PC-9 (cell line): ENCODE data around the gene ENHO. TPM values are rescaled to one million over a fixed set of nuclear protein-coding genes. Genes with fewer than 3 reads are reported as not detected.

Experiments used
- BruUV-seq: library from RNA; stranded (reverse); fragments of 400-500 nt; replicated peaks from 2 replicates; lab custom pipeline; 2021; lab: Mats Ljungman, UMichigan
- CTCF ChIA-PET: fragments of 300-600 bp; sonication (Branson Sonifier 250); formaldehyde crosslinking; loops from one replicate; lab custom pipeline; 2022; ENCODE audit warnings: antibody characterized with exemption; lab: Charles Lee
- POLR2A ChIA-PET: fragments of 300-600 bp; sonication (Branson Sonifier 250); formaldehyde crosslinking; loops from one replicate; lab custom pipeline; 2022; ENCODE audit warnings: antibody characterized with exemption; ENCODE audit not compliant: unreplicated experiment; lab: Charles Lee
- DNase-seq, 2 experiments: peaks; one replicate each; pipeline versions ENCODE4 v3.0.0 to v3.0.0-alpha.2; 2015 to 2022; ENCODE audit warnings: mixed read lengths in 1 of 2
- H2AFZ ChIP-seq: fragments of 200-600 bp; sonication (generic); 2 replicates; pipeline ENCODE4 v1.8.1; 2017; ENCODE audit warnings: antibody characterized with exemption
- H3F3A ChIP-seq: fragments of 200-600 bp; sonication (generic); 2 replicates; pipeline ENCODE4 v1.8.1; 2017; ENCODE audit warnings: antibody characterized with exemption, mild to moderate bottlenecking, low read depth; ENCODE audit not compliant: insufficient read depth
- H3K27ac ChIP-seq: fragments of 200-600 bp; sonication (generic); 2 replicates; pipeline ENCODE4 v1.6.1; 2016; ENCODE audit warnings: mixed run types
- H3K27me3 ChIP-seq: fragments of 200-600 bp; sonication (generic); 2 replicates; pipeline ENCODE4 v1.6.1; 2016; ENCODE audit warnings: low read depth, mixed run types; ENCODE audit not compliant: insufficient read depth
- H3K36me3 ChIP-seq: fragments of 200-600 bp; sonication (generic); 2 replicates; pipeline ENCODE4 v1.6.1; 2016; ENCODE audit warnings: low read depth, mixed run types
- H3K4me1 ChIP-seq: fragments of 200-600 bp; sonication (generic); replicated peaks from 2 replicates; pipeline ENCODE4 v1.6.1; 2016; ENCODE audit warnings: mixed run types; ENCODE audit not compliant: insufficient read depth
- H3K4me2 ChIP-seq: fragments of 200-600 bp; sonication (generic); 2 replicates; pipeline ENCODE4 v1.6.1; 2017; ENCODE audit warnings: mixed run types
- H3K4me3 ChIP-seq: fragments of 200-600 bp; sonication (generic); 2 replicates; pipeline ENCODE4 v1.6.1; 2016; ENCODE audit warnings: mixed run types
- H3K79me2 ChIP-seq: fragments of 200-600 bp; sonication (generic); 2 replicates; pipeline ENCODE4 v1.6.1; 2017; ENCODE audit warnings: low read depth, mixed run types
- H3K9me2 ChIP-seq: fragments of 200-600 bp; sonication (generic); 2 replicates; pipeline ENCODE4 v1.8.1; 2017; ENCODE audit warnings: mild to moderate bottlenecking; ENCODE audit not compliant: insufficient read depth
- H3K9me3 ChIP-seq: fragments of 200-600 bp; sonication (generic); 2 replicates; pipeline ENCODE4 v1.8.1; 2016; ENCODE audit warnings: low read depth; ENCODE audit not compliant: insufficient read depth
- H4K20me1 ChIP-seq: fragments of 200-600 bp; sonication (generic); 2 replicates; pipeline ENCODE4 v1.8.1; 2017; ENCODE audit not compliant: insufficient read depth
- CTCF ChIP-seq: fragments of 200-600 bp; sonication (generic); conservative IDR thresholded peaks from 2 replicates; pipeline ENCODE4 v1.6.1; 2017; ENCODE audit warnings: mixed run types, antibody characterized with exemption, mild to moderate bottlenecking, moderate library complexity
- EZH2 ChIP-seq: fragments of 200-600 bp; sonication (generic); IDR thresholded peaks from 2 replicates; pipeline ENCODE4 v1.8.0; 2017; ENCODE audit warnings: antibody characterized with exemption, low read depth
- intact Hi-C: fragments of 100-400 bp; cut with micrococcal nuclease; formaldehyde crosslinking; loops from one replicate; pipeline ENCODE4 v1.10.0; 2022; ENCODE audit not compliant: unreplicated experiment
- total RNA-seq: library from RNA; stranded (reverse); gene quantifications from 2 replicates; pipeline ENCODE4 v1.2.3, GENCODE V29; 2021

Gene ENHO
- total RNA-seq, 1 experiment from 2014 or later = not detected

- no peak overlapping the region for H2AFZ ChIP-seq
- H3K4me1 ChIP-seq = no peaks in the 10 kb centered on the region
- CTCF ChIA-PET = no interaction called here
- POLR2A ChIA-PET = no interaction called here
- no peaks in the 10 kb centered on the region for H3K9me3 ChIP-seq
- TF ChIP-seq EZH2 (no peak), CTCF (no peak)
- H3K36me3 ChIP-seq = no peaks in the 10 kb centered on the region
- peaks cover 33% of the 10 kb centered on the region for H3K27me3 ChIP-seq
- no peak overlapping the region for H3K4me3 ChIP-seq
- no peak overlapping the region for H3K27ac ChIP-seq
- no peaks in the 10 kb centered on the region for H4K20me1 ChIP-seq
- no peak for DNase-seq
- no peaks in the 10 kb centered on the region for H3F3A ChIP-seq
- no TSS peak for BruUV-seq
- H3K79me2 ChIP-seq = no peaks in the 10 kb centered on the region
- H3K9me2 ChIP-seq = no peaks in the 10 kb centered on the region
- intact Hi-C loops = no loop called here
- H3K4me2 ChIP-seq = no peak overlapping the region
Observed at GRCh38 chr9:34570809-34571480, 48.2 kb upstream of the ENHO start.

GRCh38 chr9:34570376-34570775, 47.6 kb upstream of the ENHO start:
- no peaks in the 10 kb centered on the region for H3F3A ChIP-seq
- no TSS peak for BruUV-seq
- intact Hi-C loops = no loop called here
- no peaks in the 10 kb centered on the region for H3K79me2 ChIP-seq
- H3K4me2 ChIP-seq = no peak overlapping the region
- no peak for TF ChIP-seq EZH2
- no peak for TF ChIP-seq CTCF
- H4K20me1 ChIP-seq = no peaks in the 10 kb centered on the region
- H3K4me1 ChIP-seq = no peaks in the 10 kb centered on the region
- no peak overlapping the region for H3K4me3 ChIP-seq
- no peak overlapping the region for H2AFZ ChIP-seq
- H3K27me3 ChIP-seq = peaks cover 31% of the 10 kb centered on the region
- ChIA-PET CTCF (no interaction called here), POLR2A (no interaction called here)
- no peak overlapping the region for H3K27ac ChIP-seq
- DNase-seq = no peak
- H3K9me3 ChIP-seq = no peaks in the 10 kb centered on the region
- H3K9me2 ChIP-seq = no peaks in the 10 kb centered on the region
- H3K36me3 ChIP-seq = no peaks in the 10 kb centered on the region

GRCh38 chr9:34568774-34569173, 46.0 kb upstream of the ENHO start:
- H2AFZ ChIP-seq = no peak overlapping the region
- peaks cover 31% of the 10 kb centered on the region for H3K27me3 ChIP-seq
- H3K36me3 ChIP-seq = no peaks in the 10 kb centered on the region
- no peak overlapping the region for H3K4me2 ChIP-seq
- ChIA-PET POLR2A (no interaction called here), CTCF (no interaction called here)
- H3F3A ChIP-seq = no peaks in the 10 kb centered on the region
- no TSS peak for BruUV-seq
- no peak overlapping the region for H3K27ac ChIP-seq
- no peak for DNase-seq
- no peaks in the 10 kb centered on the region for H3K9me2 ChIP-seq
- H3K4me3 ChIP-seq = no peak overlapping the region
- no peaks in the 10 kb centered on the region for H4K20me1 ChIP-seq
- intact Hi-C loops = no loop called here
- H3K79me2 ChIP-seq = no peaks in the 10 kb centered on the region
- H3K4me1 ChIP-seq = no peaks in the 10 kb centered on the region
- TF ChIP-seq CTCF (no peak), EZH2 (no peak)
- no peaks in the 10 kb centered on the region for H3K9me3 ChIP-seq
